Fibroblast of the aortic adventitia (primary cell): ENCODE results near the gene NR3C1. TPM values are rescaled to one million over a fixed set of nuclear protein-coding genes. Genes with fewer than 3 reads are reported as not detected.

Experiments
- DNase-seq: peaks from one replicate; pipeline ENCODE4 v3.0.0-alpha.2; 2010; ENCODE audit warnings: low read depth
- H3K4me3 ChIP-seq: 2 replicates; pipeline ENCODE4 v1.5.1; 2011; ENCODE audit warnings: low read depth, mild to moderate bottlenecking, control low read depth, low read length, moderate library complexity
- CTCF ChIP-seq: IDR thresholded peaks from 2 replicates; pipeline ENCODE4 v1.5.1; 2011; ENCODE audit warnings: mild to moderate bottlenecking, low read length, control low read depth, inconsistent platforms; ENCODE audit not compliant: insufficient read depth
- total RNA-seq: library from RNA; depleted of rRNA; stranded (reverse); fragments of >200 nt; gene quantifications from 2 replicates; pipeline ENCODE4 v1.2.3, GENCODE V29; 2012; ENCODE audit warnings: low replicate concordance

NR3C1 gene
- total RNA-seq, 1 donor = 132 TPM

GRCh38 chr5:143404416-143405062, 1.1 kb upstream of the NR3C1 start:
- peak overlapping the region; percentile 73 for H3K4me3 ChIP-seq
- peak; percentile 96 for DNase-seq
- TF ChIP-seq CTCF = peak; percentile 19

GRCh38 chr5:143403334-143403592, 223 bp downstream of the NR3C1 start:
- H3K4me3 ChIP-seq = peak overlapping the region; percentile 69
- no peak for DNase-seq
- no peak for TF ChIP-seq CTCF

GRCh38 chr5:143402553-143403333, 743 bp downstream of the NR3C1 start:
- TF ChIP-seq CTCF = no peak
- peak; percentile 43 for DNase-seq
- peak overlapping the region; percentile 69 for H3K4me3 ChIP-seq

- peak; percentile 41 for DNase-seq
- peak overlapping the region; percentile 69 for H3K4me3 ChIP-seq
- TF ChIP-seq CTCF = no peak
These were observed 1.4 kb downstream of the NR3C1 start for GRCh38 chr5:143402017-143402552.

GRCh38 chr5:143401227-143402016, 2.1 kb downstream of the NR3C1 start:
- peak overlapping the region; percentile 69 for H3K4me3 ChIP-seq
- no peak for TF ChIP-seq CTCF
- DNase-seq = peak; percentile 46

GRCh38 chr5:143400541-143401226, 2.8 kb downstream of the NR3C1 start:
- peak; percentile 68 for DNase-seq
- peak overlapping the region; percentile 69 for H3K4me3 ChIP-seq
- TF ChIP-seq CTCF = no peak
